ENCODE measurements around the gene HCN2.
"Not testable (repeated sequence)": the region's sequence is repeated elsewhere in the genome, so short reads cannot be mapped to it uniquely, and the experiment has no call there.

Gene HCN2

GRCh38 chr19:585551-586110 is 4.0 kb upstream of the HCN2 start:
- DNase-seq (ENCODE audit: low read depth) = no peak

GRCh38 chr19:588093-588740 is 1.5 kb upstream of the HCN2 start:
- no peak for DNase-seq (ENCODE audit: low read depth)

GRCh38 chr19:588741-589692 is 664 bp upstream of the HCN2 start:
- DNase-seq (ENCODE audit: low read depth) = no peak

- DNase-seq (ENCODE audit: low read depth) = no peak
Observed at GRCh38 chr19:590396-590745, 690 bp downstream of the HCN2 start.

GRCh38 chr19:590750-591098 is 1.0 kb downstream of the HCN2 start:
- DNase-seq (ENCODE audit: low read depth) = no peak

GRCh38 chr19:591099-591958 is 1.6 kb downstream of the HCN2 start:
- no peak for DNase-seq (ENCODE audit: low read depth)

- DNase-seq (ENCODE audit: low read depth) = no peak
Observed at GRCh38 chr19:592101-592500, 2.4 kb downstream of the HCN2 start.

GRCh38 chr19:593055-593454 is 3.4 kb downstream of the HCN2 start:
- DNase-seq (ENCODE audit: low read depth) = no peak

GRCh38 chr19:593505-593904 is 3.8 kb downstream of the HCN2 start:
- no peak for DNase-seq (ENCODE audit: low read depth)

- DNase-seq (ENCODE audit: low read depth) = no peak
Observed at GRCh38 chr19:594265-594870, 4.7 kb downstream of the HCN2 start.

GRCh38 chr19:595326-596262 is 5.9 kb downstream of the HCN2 start:
- DNase-seq (ENCODE audit: low read depth) = no peak

- DNase-seq (ENCODE audit: low read depth) = no peak
Observed at GRCh38 chr19:596263-596655, 6.6 kb downstream of the HCN2 start.

- no peak for DNase-seq (ENCODE audit: low read depth)
Observed at GRCh38 chr19:597406-598315, 8.0 kb downstream of the HCN2 start.

- no peak for DNase-seq (ENCODE audit: low read depth)
Observed at GRCh38 chr19:601310-601709, 11.6 kb downstream of the HCN2 start.

- DNase-seq (ENCODE audit: low read depth) = no peak
Observed at GRCh38 chr19:601790-602189, 12.1 kb downstream of the HCN2 start.

- DNase-seq (ENCODE audit: low read depth) = no peak
Observed at GRCh38 chr19:602391-603301, 13.0 kb downstream of the HCN2 start.

GRCh38 chr19:603302-603639 is 13.6 kb downstream of the HCN2 start:
- not testable (repeated sequence) for DNase-seq (ENCODE audit: low read depth)

GRCh38 chr19:603779-604178 is 14.1 kb downstream of the HCN2 start:
- DNase-seq (ENCODE audit: low read depth) = not testable (repeated sequence)

GRCh38 chr19:604355-604754 is 14.7 kb downstream of the HCN2 start:
- no peak for DNase-seq (ENCODE audit: low read depth)
